ENCODE results near the gene PARP6.

PARP6 gene

DNA sequence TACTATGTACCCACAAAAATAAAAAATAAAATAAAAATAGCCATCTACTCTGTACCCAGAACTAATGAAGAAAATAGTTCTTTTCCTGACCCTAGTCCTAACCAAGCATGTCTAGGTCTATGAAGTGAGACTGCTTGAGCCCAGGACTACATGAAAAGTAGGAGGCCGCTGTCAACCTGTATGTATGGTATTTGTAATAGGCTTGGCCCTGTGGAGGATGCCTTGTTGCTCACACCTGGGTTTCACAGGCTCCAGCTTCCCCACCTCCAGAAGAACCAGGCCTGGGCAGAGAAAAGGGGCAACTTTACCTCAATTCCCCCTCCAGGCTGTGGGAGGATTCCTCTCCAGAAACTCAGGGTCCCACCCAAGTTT, 34.5 kb downstream of the PARP6 start:
- TF ChIP-seq, protein P1, sequence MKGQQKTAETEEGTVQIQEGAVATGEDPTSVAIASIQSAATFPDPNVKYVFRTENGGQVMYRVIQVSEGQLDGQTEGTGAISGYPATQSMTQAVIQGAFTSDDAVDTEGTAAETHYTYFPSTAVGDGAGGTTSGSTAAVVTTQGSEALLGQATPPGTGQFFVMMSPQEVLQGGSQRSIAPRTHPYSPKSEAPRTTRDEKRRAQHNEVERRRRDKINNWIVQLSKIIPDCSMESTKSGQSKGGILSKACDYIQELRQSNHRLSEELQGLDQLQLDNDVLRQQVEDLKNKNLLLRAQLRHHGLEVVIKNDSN (IDR thresholded peaks at IDR 0.05) = no peak
- TF ChIP-seq TCF12 (IDR thresholded peaks at IDR 0.05; ENCODE audit: low read depth) (no peak), FOXM1 (IDR thresholded peaks at IDR 0.05; ENCODE audit: borderline replicate concordance, low read depth) (no peak), CEBPB (IDR thresholded peaks at IDR 0.05) (no peak)

DNA sequence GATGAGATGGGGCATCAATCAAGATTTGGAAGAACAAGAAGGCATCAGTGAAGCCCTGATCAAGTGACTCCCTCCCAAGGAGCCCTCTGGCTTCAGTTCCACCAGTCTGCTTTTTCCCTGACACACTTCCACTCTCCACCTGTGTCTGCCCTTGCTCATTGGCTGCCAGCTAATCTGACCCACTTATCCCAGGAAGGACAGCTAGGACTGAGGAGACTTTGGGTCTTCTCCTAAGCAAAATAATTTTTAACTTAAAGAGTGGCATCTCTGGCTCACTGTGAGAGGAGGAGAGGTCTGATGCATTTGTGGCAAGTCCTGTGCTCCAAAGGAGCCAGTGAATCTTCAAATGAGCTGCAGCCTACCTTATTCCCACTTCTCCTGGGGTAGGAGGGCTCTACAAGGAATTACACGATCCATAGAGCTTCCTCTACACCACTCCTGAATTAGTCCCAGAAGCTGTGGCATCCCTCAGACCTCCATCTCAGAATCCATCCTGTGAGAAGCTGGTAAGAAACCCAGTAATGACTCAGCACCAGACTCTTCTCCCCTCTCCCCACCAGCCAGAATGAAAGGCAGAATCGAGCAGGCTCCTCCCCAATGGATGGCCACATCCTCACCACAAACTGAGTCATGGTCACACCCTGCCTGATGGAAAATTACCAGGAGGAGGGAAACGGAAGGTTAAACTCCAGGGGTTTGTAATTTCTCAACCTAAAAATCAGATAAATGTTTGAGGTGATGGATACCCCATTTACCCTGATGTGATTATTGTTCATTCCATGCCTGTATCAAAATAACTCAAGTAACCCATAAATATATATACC, 35.1 kb downstream of the PARP6 start:
- TF ChIP-seq EP300 (IDR thresholded peaks at IDR 0.05; ENCODE audit: borderline replicate concordance) (peak; percentile 68; the same call in 1 of the 2 replicates), TAF1 (IDR thresholded peaks at IDR 0.05; ENCODE audit: low read depth) (peak; percentile 46; the same call in 1 of the 2 replicates), FOXM1 (IDR thresholded peaks at IDR 0.05; ENCODE audit: borderline replicate concordance, low read depth) (no peak)

- TF ChIP-seq MAX (IDR thresholded peaks at IDR 0.05) (no peak), FOXM1 (IDR thresholded peaks at IDR 0.05; ENCODE audit: borderline replicate concordance, low read depth) (no peak), EGR1 (IDR thresholded peaks at IDR 0.05) (no peak), TEAD4 (IDR thresholded peaks at IDR 0.05) (no peak), TCF12 (IDR thresholded peaks at IDR 0.05; ENCODE audit: low read depth) (no peak)
Observed at GRCh38 chr15:72236381-72237003, 35.9 kb downstream of the PARP6 start.

DNA sequence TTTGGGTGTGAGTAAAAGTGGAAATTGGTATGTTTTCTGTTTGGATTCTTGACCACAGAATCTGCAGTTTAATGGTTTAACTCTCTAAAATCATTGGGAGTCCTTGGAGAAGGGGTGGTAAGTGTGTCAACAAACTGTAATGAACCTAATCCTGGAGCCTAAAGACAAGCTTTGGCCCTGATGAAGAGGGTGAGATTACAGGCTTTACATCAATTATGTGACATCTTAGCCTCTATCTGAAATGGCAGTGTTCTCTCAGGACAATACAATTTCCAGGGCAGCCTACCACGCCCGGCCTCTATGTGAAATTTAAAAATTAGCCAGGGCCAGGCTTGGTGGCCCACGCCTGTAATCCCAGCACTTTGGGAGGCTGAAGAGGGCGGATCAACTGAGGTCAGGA, 37.1 kb downstream of the PARP6 start:
- TF ChIP-seq TEAD4 (IDR thresholded peaks at IDR 0.05) (no peak), MAX (IDR thresholded peaks at IDR 0.05) (no peak), CREB1 (IDR thresholded peaks at IDR 0.05; ENCODE audit: low read depth) (no peak), ZBTB7A (IDR thresholded peaks at IDR 0.05; ENCODE audit: low read depth) (no peak), CEBPB (IDR thresholded peaks at IDR 0.05) (no peak), RAD21 (IDR thresholded peaks at IDR 0.05; ENCODE audit: low read depth) (no peak), EGR1 (IDR thresholded peaks at IDR 0.05) (no peak), TAF1 (IDR thresholded peaks at IDR 0.05; ENCODE audit: low read depth) (no peak), EP300 (IDR thresholded peaks at IDR 0.05; ENCODE audit: borderline replicate concordance) (no peak), TCF12 (IDR thresholded peaks at IDR 0.05; ENCODE audit: low read depth) (no peak), REST (IDR thresholded peaks at IDR 0.05; ENCODE audit: low read depth) (no peak), NFIC (IDR thresholded peaks at IDR 0.05) (no peak)
- TF ChIP-seq, protein P1 (IDR thresholded peaks at IDR 0.05) = no peak

DNA sequence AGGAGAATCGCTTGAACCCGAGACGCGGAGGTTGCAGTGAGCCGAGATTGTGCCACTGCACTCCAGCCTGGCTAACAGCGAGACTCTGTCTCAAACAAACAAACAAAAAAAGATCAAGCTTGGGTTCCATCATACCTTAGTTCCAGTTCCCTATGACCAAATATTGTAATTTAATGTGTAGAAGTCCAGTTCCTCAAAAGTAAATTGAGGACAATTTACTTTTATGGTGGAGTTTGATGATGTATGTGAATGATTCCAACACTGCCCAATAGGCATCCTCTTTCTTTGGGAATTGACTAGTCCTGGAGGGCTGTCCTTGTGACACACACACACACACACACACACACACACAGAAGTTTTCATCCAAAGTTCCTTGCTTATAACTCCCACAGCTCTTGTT, 38.6 kb downstream of the PARP6 start:
- no peak for TF ChIP-seq ZBTB7A (IDR thresholded peaks at IDR 0.05; ENCODE audit: low read depth)
- no peak for TF ChIP-seq NFIC (IDR thresholded peaks at IDR 0.05)
- TF ChIP-seq REST (IDR thresholded peaks at IDR 0.05; ENCODE audit: low read depth) = no peak
- TF ChIP-seq, protein P1 (IDR thresholded peaks at IDR 0.05) = no peak
- TF ChIP-seq TCF12 (IDR thresholded peaks at IDR 0.05; ENCODE audit: low read depth) = no peak
- TF ChIP-seq YY1 (IDR thresholded peaks at IDR 0.05; ENCODE audit: low read depth) = no peak
- no peak for TF ChIP-seq EP300 (IDR thresholded peaks at IDR 0.05; ENCODE audit: borderline replicate concordance)
- no peak for TF ChIP-seq EGR1 (IDR thresholded peaks at IDR 0.05)

Data from Ishikawa (cell line).